ENCODE measurements around the gene TXNRD2. TPM values are rescaled to one million over a fixed set of nuclear protein-coding genes. Genes with fewer than 3 reads are reported as not detected.

The TXNRD2 gene
- total RNA-seq, 1 donor from 2014 or later, result 47.5 TPM

GRCh38 chr22:19859861-19860510 is 81.6 kb downstream of the TXNRD2 start:
- Histone ChIP-seq H3K27ac (no peak overlapping the region), H3K36me3 (no peaks in the 10 kb centered on the region), H3K9me3 (no peaks in the 10 kb centered on the region), H3K4me1 (peaks cover 12% of the 10 kb centered on the region), H3K4me3 (no peak overlapping the region), H3K27me3 (ENCODE audit: low read depth) (no peaks in the 10 kb centered on the region)
- ATAC-seq, result no peak
- no peak for TF ChIP-seq CTCF (IDR thresholded peaks at IDR 0.05)
- intact Hi-C loops (cut with DNase I), result no loop called here
- no peak for DNase-seq

GRCh38 chr22:19857382-19857781 is 84.2 kb downstream of the TXNRD2 start:
- peaks cover 4% of the 10 kb centered on the region for H3K36me3 ChIP-seq
- ATAC-seq (no peak), DNase-seq (no peak)
- no peak overlapping the region for H3K4me3 ChIP-seq
- H3K9me3 ChIP-seq, result no peaks in the 10 kb centered on the region
- H3K27ac ChIP-seq, result no peak overlapping the region
- intact Hi-C loops (cut with DNase I), result no loop called here
- H3K27me3 ChIP-seq (ENCODE audit: low read depth), result no peaks in the 10 kb centered on the region
- peaks cover 29% of the 10 kb centered on the region for H3K4me1 ChIP-seq
- TF ChIP-seq CTCF (IDR thresholded peaks at IDR 0.05), result no peak

- peak; percentile 45 to 50 for ATAC-seq
- H3K27me3 ChIP-seq (ENCODE audit: low read depth), result no peaks in the 10 kb centered on the region
- TF ChIP-seq CTCF (IDR thresholded peaks at IDR 0.05), result no peak
Measured at GRCh38 chr22:19855504-19856409, 85.9 kb downstream of the TXNRD2 start.

GRCh38 chr22:19854778-19855503 is 86.7 kb downstream of the TXNRD2 start, which contains the start of the genes GNB1L and RTL10:
TSS of gene GNB1L (minus strand) at chr22:19854874. CDS start at chr22:19821355, 33,519 bp downstream.
TSS of gene RTL10 (minus strand) at chr22:19854874. CDS start at chr22:19852261, 2,613 bp downstream.
- H3K27me3 ChIP-seq (ENCODE audit: low read depth), result no peaks in the 10 kb centered on the region
- peak within 1 kb of the TSS; percentile 91 for H3K4me3 ChIP-seq
- no peaks in the 10 kb centered on the region for H3K9me3 ChIP-seq
- peak within 1 kb of the TSS; percentile 97 for H3K27ac ChIP-seq
- peak; percentile 24 for TF ChIP-seq CTCF (IDR thresholded peaks at IDR 0.05)
- ATAC-seq, result peak; percentile 97 to 98
- H3K4me1 ChIP-seq, result peaks cover 52% of the 10 kb centered on the region
- peaks cover 28% of the 10 kb centered on the region for H3K36me3 ChIP-seq
- intact Hi-C loops (cut with DNase I), result no loop called here
- DNase-seq, result peak; percentile 99

More at GRCh38 chr22:19855504-19856409, 85.9 kb downstream of the TXNRD2 start:
- intact Hi-C loops (cut with DNase I), result no loop called here
- H3K4me3 ChIP-seq, result peak overlapping the region; percentile 91
- peaks cover 20% of the 10 kb centered on the region for H3K36me3 ChIP-seq
- no peaks in the 10 kb centered on the region for H3K9me3 ChIP-seq
- H3K4me1 ChIP-seq, result peaks cover 45% of the 10 kb centered on the region
- H3K27ac ChIP-seq, result peak overlapping the region; percentile 97
- DNase-seq, result peak; percentile 79

Data from lower lobe of right lung (tissue), 2 donors.